Activated T-cell treated with anti-CD3 and anti-CD28 coated beads, Interleukin-2, amount 50 U/mL, for 4 hours (primary cell): ENCODE measurements around the gene NFE2L2. TPM values are rescaled to one million over a fixed set of nuclear protein-coding genes. Genes with fewer than 3 reads are reported as not detected.
"Not testable (repeated sequence)": the region's sequence is repeated elsewhere in the genome, so short reads cannot be mapped to it uniquely, and the experiment has no call there.

Source experiments
- ATAC-seq, 2 donors: fragments of 200-7000 bp; cut with Tn5 transposase; one replicate each; pipeline ENCODE4 v1.10.0; 2021
- DNase-seq: peaks from one replicate; pipeline ENCODE4 v3.0.0-alpha.2; 2020
- H3K27me3 Mint-ChIP-seq: one replicate; pipeline ENCODE4 v1.8.0; 2021; ENCODE audit warnings: low read depth, mixed read lengths
- H3K36me3 Mint-ChIP-seq: one replicate; pipeline ENCODE4 v1.8.0; 2022; ENCODE audit warnings: mixed read lengths; ENCODE audit not compliant: insufficient read depth
- H3K4me1 Mint-ChIP-seq: one replicate; pipeline ENCODE4 v1.8.0; 2021; ENCODE audit warnings: low read depth, mixed read lengths
- H3K4me3 Mint-ChIP-seq: one replicate; pipeline ENCODE4 v1.8.0; 2021; ENCODE audit warnings: mild to moderate bottlenecking, moderate library complexity, mixed read lengths
- H3K9me3 Mint-ChIP-seq: one replicate; pipeline ENCODE4 v1.8.0; 2021; ENCODE audit warnings: mixed read lengths
- total RNA-seq, 3 donors: library from RNA; stranded (reverse); gene quantifications; one replicate each; pipeline ENCODE4 v1.2.1, GENCODE V29; 2021

The NFE2L2 gene
- total RNA-seq, 3 donors from 2014 or later = 58.5 to 62.4 (median 60.5) TPM

DNA sequence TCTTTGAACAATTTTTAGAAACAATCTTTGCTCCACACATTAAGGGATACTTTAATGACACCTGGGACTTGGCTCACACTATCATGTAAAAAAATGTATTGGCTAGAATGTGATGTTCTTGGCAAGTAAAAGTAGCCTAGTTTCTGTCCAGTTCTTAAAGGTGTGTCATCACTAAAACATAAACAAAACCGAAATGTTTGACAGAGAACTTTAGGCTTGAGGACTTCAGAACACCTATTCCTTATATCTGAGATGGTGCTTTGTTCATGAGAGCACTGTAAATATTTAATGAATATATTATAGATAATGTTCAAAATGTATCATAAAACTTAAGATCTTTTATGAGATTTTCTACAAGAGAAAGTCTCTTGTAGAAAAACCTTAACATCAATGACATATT lies 71.7 kb downstream of the NFE2L2 start:
- peaks cover 2% of the 10 kb centered on the region for H3K4me1 Mint-ChIP-seq
- ATAC-seq (no peak), DNase-seq (no peak)
- H3K27me3 Mint-ChIP-seq = no peaks in the 10 kb centered on the region
- H3K9me3 Mint-ChIP-seq = no peaks in the 10 kb centered on the region
- H3K4me3 Mint-ChIP-seq = no peak overlapping the region
- no peaks in the 10 kb centered on the region for H3K36me3 Mint-ChIP-seq

- H3K4me1 Mint-ChIP-seq = peaks cover 2% of the 10 kb centered on the region
- no peak for DNase-seq
- H3K9me3 Mint-ChIP-seq = no peaks in the 10 kb centered on the region
- no peaks in the 10 kb centered on the region for H3K27me3 Mint-ChIP-seq
- no peaks in the 10 kb centered on the region for H3K36me3 Mint-ChIP-seq
- no peak overlapping the region for H3K4me3 Mint-ChIP-seq
- no peak for ATAC-seq
Observed at GRCh38 chr2:177190941-177191340, 73.6 kb downstream of the NFE2L2 start.

DNA sequence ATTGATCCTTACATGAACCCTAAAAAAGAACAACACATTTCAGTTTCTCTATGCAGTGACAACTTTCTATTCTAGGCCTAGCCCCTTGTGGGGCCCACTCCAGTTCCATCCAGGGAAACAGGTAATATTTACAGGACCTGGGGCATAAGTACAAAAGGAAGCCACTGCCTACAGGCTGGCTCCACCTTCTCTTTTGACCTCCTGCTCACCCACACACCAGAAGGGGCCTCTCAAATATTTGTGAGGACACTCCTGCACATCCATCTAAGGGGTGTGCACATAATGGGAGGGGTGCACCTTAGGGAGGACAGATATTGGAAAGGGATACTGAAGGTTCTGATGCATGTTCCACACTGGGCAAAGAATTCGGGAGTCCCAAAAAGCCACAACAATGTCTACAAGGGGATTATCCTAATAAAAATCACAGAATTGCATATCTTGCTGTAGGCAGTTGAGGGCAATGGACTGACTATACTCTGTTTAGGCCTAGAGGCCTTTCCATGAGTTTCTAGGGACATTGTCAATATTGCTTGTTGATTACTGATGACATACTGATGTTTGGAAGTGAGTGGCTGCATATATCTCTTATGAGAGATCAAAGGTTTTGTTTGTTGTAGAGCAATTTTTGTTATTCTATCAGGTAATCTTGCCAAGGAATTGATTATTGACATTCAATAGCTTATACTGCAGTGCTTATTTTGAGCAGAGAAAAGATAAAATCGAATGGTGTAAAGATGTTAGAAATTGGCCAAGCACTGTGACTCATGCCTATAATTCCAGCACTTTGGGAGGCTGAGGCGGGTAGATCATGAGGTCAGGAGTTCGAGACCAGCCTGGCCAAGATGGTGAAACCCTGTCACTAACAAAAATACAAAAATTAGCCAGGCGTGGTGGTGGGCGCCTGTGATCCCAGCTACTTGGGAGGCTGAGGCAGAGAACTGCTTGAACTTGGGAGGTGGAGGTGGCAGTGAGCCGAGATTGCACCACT lies 75.8 kb downstream of the NFE2L2 start:
- no peaks in the 10 kb centered on the region for H3K36me3 Mint-ChIP-seq
- no peak for ATAC-seq
- no peak for DNase-seq
- H3K27me3 Mint-ChIP-seq = no peaks in the 10 kb centered on the region
- H3K9me3 Mint-ChIP-seq = no peaks in the 10 kb centered on the region
- no peak overlapping the region for H3K4me3 Mint-ChIP-seq
- peaks cover 2% of the 10 kb centered on the region for H3K4me1 Mint-ChIP-seq

GRCh38 chr2:177187631-177188312 lies 76.8 kb downstream of the NFE2L2 start:
- no peaks in the 10 kb centered on the region for H3K9me3 Mint-ChIP-seq
- ATAC-seq (no peak), DNase-seq (no peak)
- peaks cover 2% of the 10 kb centered on the region for H3K4me1 Mint-ChIP-seq
- H3K36me3 Mint-ChIP-seq = no peaks in the 10 kb centered on the region
- no peaks in the 10 kb centered on the region for H3K27me3 Mint-ChIP-seq
- no peak overlapping the region for H3K4me3 Mint-ChIP-seq

DNA sequence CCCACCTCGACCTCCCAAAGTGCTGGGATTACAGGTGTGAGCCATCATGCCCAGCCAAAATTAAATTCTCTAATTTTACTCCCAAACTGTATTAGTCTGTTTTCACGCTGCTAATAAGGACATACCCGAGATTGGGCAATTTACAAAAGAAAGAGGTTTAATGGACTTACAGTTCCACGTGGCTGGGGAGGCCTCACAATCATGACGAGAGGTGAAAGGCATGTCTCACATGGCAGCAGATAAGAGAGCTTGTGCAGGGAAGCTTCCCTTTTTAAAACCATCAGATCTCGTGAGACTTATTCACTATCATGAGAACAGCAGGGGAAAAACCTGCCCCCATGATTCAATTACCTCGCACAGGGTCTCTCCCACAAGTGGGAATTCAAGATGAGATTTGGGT lies 78.5 kb downstream of the NFE2L2 start:
- not testable (repeated sequence) for H3K36me3 Mint-ChIP-seq, H3K27me3 Mint-ChIP-seq, DNase-seq, H3K4me1 Mint-ChIP-seq, ATAC-seq, H3K9me3 Mint-ChIP-seq, H3K4me3 Mint-ChIP-seq

GRCh38 chr2:177184606-177185005 lies 79.9 kb downstream of the NFE2L2 start:
- ATAC-seq = no peak
- no peaks in the 10 kb centered on the region for H3K27me3 Mint-ChIP-seq
- no peak overlapping the region for H3K4me3 Mint-ChIP-seq

DNA sequence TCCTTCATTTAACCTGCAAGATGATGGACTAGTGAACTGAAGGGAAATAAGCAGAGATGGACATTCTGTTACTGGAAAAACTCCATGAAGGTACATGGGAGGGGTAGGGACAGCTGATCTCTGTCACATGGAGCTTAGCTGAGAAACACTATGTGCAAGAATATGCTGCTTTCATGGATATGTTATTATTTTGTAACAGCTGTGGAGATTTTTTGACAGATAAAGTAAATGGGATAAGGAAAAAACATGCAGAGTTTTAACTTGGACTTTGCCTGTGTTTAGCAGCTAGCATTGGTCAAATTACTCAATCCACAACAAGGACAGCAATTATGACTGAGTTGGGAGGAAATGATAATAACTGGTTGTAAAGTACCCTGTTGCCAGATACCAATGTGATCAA lies 80.7 kb downstream of the NFE2L2 start:
- DNase-seq = no peak
- Mint-ChIP-seq H3K4me3 (no peak overlapping the region), H3K4me1 (peaks cover 2% of the 10 kb centered on the region), H3K27me3 (no peaks in the 10 kb centered on the region), H3K36me3 (no peaks in the 10 kb centered on the region), H3K9me3 (no peaks in the 10 kb centered on the region)
- no peak for ATAC-seq

More at GRCh38 chr2:177184606-177185005, 79.9 kb downstream of the NFE2L2 start:
- Mint-ChIP-seq H3K9me3 (no peaks in the 10 kb centered on the region), H3K36me3 (no peaks in the 10 kb centered on the region), H3K4me1 (peaks cover 2% of the 10 kb centered on the region)
- no peak for DNase-seq

Other genes with a start within 250 kb of the NFE2L2 start
- gene HNRNPA3, start 51.9 kb downstream of the NFE2L2 start, total RNA-seq = 100 to 1,000 TPM; 292 to 332 (median 316) TPM
- 10 to 100 TPM; 73.1 to 80.1 (median 73.7) TPM for gene AGPS, start 128.0 kb upstream of the NFE2L2 start, total RNA-seq